HG03469 (cell line): ENCODE results near the gene OSCAR.
"Not testable (repeated sequence)": the region's sequence is repeated elsewhere in the genome, so short reads cannot be mapped to it uniquely, and the experiment has no call there.

Experiments
- ATAC-seq: cut with Tn5 transposase; IDR thresholded peaks from one replicate; pipeline ENCODE4 v1.9.1; 2021; ENCODE audit warnings: mild to moderate bottlenecking, moderate library complexity, moderate number of reproducible peaks; ENCODE audit not compliant: unreplicated experiment

OSCAR gene

GRCh38 chr19:54095859-54096616 lies 4.6 kb downstream of the OSCAR start:
- not testable (repeated sequence) for ATAC-seq

GRCh38 chr19:54095136-54095858 lies 5.3 kb downstream of the OSCAR start:
- no peak for ATAC-seq

GRCh38 chr19:54094426-54095000 lies 6.1 kb downstream of the OSCAR start:
- ATAC-seq = no peak

GRCh38 chr19:54084410-54084809 lies 16.2 kb downstream of the OSCAR start:
- ATAC-seq = no peak

- no peak for ATAC-seq
Measured at GRCh38 chr19:54081032-54081431, 19.6 kb downstream of the OSCAR start, which contains the start of gene TARM1. Gene TARM1 (minus strand): TSS chr19:54081365. CDS start chr19:54081340, 25 bp downstream.

- no peak for ATAC-seq
Measured at GRCh38 chr19:54077334-54077733, 23.3 kb downstream of the OSCAR start.

GRCh38 chr19:54074851-54075250 lies 25.8 kb downstream of the OSCAR start:
- no peak for ATAC-seq

- ATAC-seq = no peak
Measured at GRCh38 chr19:54073829-54074228, 26.8 kb downstream of the OSCAR start.

- no peak for ATAC-seq
Measured at GRCh38 chr19:54069470-54069869, 31.1 kb downstream of the OSCAR start.

- no peak for ATAC-seq
Measured at GRCh38 chr19:54063350-54064116, 37.1 kb downstream of the OSCAR start, which contains the start of gene VSTM1. Gene VSTM1 (minus strand): TSS chr19:54063897. CDS start chr19:54063777, 120 bp downstream.

GRCh38 chr19:54062643-54063042 lies 38.0 kb downstream of the OSCAR start:
- ATAC-seq = no peak

- ATAC-seq = no peak
Measured at GRCh38 chr19:54047616-54048015, 53.0 kb downstream of the OSCAR start.

- no peak for ATAC-seq
Measured at GRCh38 chr19:54045771-54046170, 54.8 kb downstream of the OSCAR start.
